Activated CD8-positive, alpha-beta T cell treated with anti-CD3 and anti-CD28 coated beads, Interleukin-2, amount 10 ng/mL, durations not matched to agents 7 days and 5 days (primary cell): ENCODE results near the gene MTMR12. TPM values are rescaled to one million over a fixed set of nuclear protein-coding genes. Genes with fewer than 3 reads are reported as not detected.

ENCODE experiments used
- total RNA-seq, 2 experiments: library from RNA; stranded (reverse); gene quantifications; one replicate each; pipeline ENCODE4 v1.2.3, GENCODE V29; 2021

The MTMR12 gene
- total RNA-seq, 2 experiments from 2014 or later = 23.9 to 29.4 TPM

Other genes with a start within 250 kb of the MTMR12 start
- 10 to 100 TPM; 70.7 to 73.7 TPM for gene GOLPH3, start 138.6 kb downstream of the MTMR12 start, total RNA-seq
- gene ZFR, start 131.8 kb upstream of the MTMR12 start, total RNA-seq = 10 to 100 TPM; 46.3 to 48.7 TPM